GM12878 (cell line): ENCODE measurements around the gene USP10. TPM values are rescaled to one million over a fixed set of nuclear protein-coding genes. Genes with fewer than 3 reads are reported as not detected.

ENCODE experiments used
- CEBPB ChIP-seq, 2 experiments: fragments of 150-350 bp in 1 of 2; IDR thresholded peaks; 2 replicates each; pipeline ENCODE4 v1.6.1; 2012 to 2014; ENCODE audit warnings: low read depth in 2 of 2, low read length in 2 of 2, borderline replicate concordance in 1 of 2, inconsistent platforms in 1 of 2
- CREM ChIP-seq: IDR thresholded peaks from 2 replicates; pipeline ENCODE4 v1.6.1; 2014; ENCODE audit warnings: antibody characterized with exemption, low read depth
- EGR1 ChIP-seq, 2 experiments: IDR thresholded peaks; 1 replicate in 1 of 2; 2 replicates in 1 of 2; pipeline ENCODE4 v1.6.1; 2011 to 2012; ENCODE audit warnings: low read depth in 2 of 2, low read length in 2 of 2, borderline replicate concordance in 1 of 2, mild to moderate bottlenecking in 1 of 2, moderate library complexity in 1 of 2
- HDAC6 ChIP-seq: fragments of 200-600 bp; sonication (generic); IDR thresholded peaks from one replicate; pipeline ENCODE4 v1.8.0; 2017; ENCODE audit warnings: antibody characterized with exemption; ENCODE audit not compliant: unreplicated experiment
- MTA3 ChIP-seq: IDR thresholded peaks from 2 replicates; pipeline ENCODE4 v1.6.1; 2012; ENCODE audit warnings: low read length, inconsistent platforms, borderline replicate concordance
- NBN ChIP-seq: fragments of 450-650 bp; IDR thresholded peaks from 2 replicates; pipeline ENCODE4 v1.6.1; 2016
- SIN3A ChIP-seq: IDR thresholded peaks from 2 replicates; pipeline ENCODE4 v1.6.1; 2012; ENCODE audit warnings: low read depth, low read length, improper control_type of control experiment
- polyA plus RNA-seq, 11 experiments: library from polyadenylated mRNA; depleted of rRNA in 4 of 11; unstranded in 6 of 11; stranded (reverse) in 5 of 11; fragments of >200 nt; fragmentation: Nextera tagmentation in 4 of 11; fragmentation: Illumina TruSeq in 1 of 11; extraction: Ambion mirVana in 4 of 11; extraction: Trizol in 1 of 11; gene quantifications; 1 replicate in 1 of 11; 2 replicates in 10 of 11; pipeline versions ENCODE4 v1.2.1 to v1.2.3, GENCODE V29; 2011 to 2016; ENCODE audit warnings: inconsistent platforms in 2 of 11, missing spikeins in 2 of 11, low read depth in 1 of 11
- total RNA-seq, 4 experiments: library from RNA; depleted of rRNA in 3 of 4; stranded (reverse); fragments of >200 nt in 3 of 4; fragmentation: Illumina TruSeq in 1 of 4; extraction: Trizol in 1 of 4; gene quantifications; 2 replicates each; pipeline versions ENCODE4 v1.2.1 to v1.2.3, GENCODE V29; 2013 to 2021
- TF ChIP-seq, protein P1 (sequence below): IDR thresholded peaks from 2 replicates; pipeline ENCODE4 v1.6.1; 2012; ENCODE audit warnings: improper control_type of control experiment, low read depth, low read length; ENCODE audit not compliant: insufficient replicate concordance
- TF ChIP-seq, protein P2 (sequence below): fragments of 450-650 bp; IDR thresholded peaks from 2 replicates; pipeline ENCODE4 v1.6.1; 2017; ENCODE audit warnings: mild to moderate bottlenecking, low read depth, inconsistent platforms; ENCODE audit not compliant: poor library complexity, severe bottlenecking

The USP10 gene
- total and polyA plus RNA-seq, 10 of the 15 experiments (the other 5 are each of a cell fraction or from before 2014, with no cell fraction given): 46.1 to 160 (median 105) TPM

DNA sequence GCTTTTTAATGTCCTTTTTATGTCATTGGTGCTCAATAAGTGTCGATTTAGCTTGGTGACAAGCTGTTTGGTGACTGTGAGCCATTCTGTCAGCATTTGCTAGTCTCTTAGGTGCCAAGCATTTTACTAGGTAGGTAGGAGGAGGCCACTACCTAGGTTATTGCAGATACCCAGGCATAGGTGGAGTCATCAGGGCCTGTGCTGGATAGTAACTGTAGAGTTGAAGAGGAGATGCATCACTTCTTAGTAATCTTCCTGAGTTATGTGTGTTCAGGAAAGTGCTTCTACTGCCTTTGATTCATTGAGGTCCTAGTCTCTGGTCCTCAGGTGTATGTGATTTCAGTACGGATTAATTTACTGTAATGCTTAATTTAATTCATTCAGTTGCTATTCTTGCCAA lies 17.7 kb downstream of the USP10 start (continued):
- TF ChIP-seq, protein P1, sequence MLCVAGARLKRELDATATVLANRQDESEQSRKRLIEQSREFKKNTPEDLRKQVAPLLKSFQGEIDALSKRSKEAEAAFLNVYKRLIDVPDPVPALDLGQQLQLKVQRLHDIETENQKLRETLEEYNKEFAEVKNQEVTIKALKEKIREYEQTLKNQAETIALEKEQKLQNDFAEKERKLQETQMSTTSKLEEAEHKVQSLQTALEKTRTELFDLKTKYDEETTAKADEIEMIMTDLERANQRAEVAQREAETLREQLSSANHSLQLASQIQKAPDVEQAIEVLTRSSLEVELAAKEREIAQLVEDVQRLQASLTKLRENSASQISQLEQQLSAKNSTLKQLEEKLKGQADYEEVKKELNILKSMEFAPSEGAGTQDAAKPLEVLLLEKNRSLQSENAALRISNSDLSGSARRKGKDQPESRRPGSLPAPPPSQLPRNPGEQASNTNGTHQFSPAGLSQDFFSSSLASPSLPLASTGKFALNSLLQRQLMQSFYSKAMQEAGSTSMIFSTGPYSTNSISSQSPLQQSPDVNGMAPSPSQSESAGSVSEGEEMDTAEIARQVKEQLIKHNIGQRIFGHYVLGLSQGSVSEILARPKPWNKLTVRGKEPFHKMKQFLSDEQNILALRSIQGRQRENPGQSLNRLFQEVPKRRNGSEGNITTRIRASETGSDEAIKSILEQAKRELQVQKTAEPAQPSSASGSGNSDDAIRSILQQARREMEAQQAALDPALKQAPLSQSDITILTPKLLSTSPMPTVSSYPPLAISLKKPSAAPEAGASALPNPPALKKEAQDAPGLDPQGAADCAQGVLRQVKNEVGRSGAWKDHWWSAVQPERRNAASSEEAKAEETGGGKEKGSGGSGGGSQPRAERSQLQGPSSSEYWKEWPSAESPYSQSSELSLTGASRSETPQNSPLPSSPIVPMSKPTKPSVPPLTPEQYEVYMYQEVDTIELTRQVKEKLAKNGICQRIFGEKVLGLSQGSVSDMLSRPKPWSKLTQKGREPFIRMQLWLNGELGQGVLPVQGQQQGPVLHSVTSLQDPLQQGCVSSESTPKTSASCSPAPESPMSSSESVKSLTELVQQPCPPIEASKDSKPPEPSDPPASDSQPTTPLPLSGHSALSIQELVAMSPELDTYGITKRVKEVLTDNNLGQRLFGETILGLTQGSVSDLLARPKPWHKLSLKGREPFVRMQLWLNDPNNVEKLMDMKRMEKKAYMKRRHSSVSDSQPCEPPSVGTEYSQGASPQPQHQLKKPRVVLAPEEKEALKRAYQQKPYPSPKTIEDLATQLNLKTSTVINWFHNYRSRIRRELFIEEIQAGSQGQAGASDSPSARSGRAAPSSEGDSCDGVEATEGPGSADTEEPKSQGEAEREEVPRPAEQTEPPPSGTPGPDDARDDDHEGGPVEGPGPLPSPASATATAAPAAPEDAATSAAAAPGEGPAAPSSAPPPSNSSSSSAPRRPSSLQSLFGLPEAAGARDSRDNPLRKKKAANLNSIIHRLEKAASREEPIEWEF: no peak
- TF ChIP-seq NBN (no peak), CEBPB (IDR thresholded peaks at IDR 0.05; ENCODE audit: borderline replicate concordance in 1 of 2, low read depth in 2 of 2, low read length in 2 of 2) (no peak), HDAC6 (no peak), CREM (no peak), EGR1 (IDR thresholded peaks at IDR 0.05; ENCODE audit: borderline replicate concordance in 1 of 2, low read depth in 2 of 2, low read length in 2 of 2) (no peak), SIN3A (no peak), MTA3 (no peak)
- TF ChIP-seq, protein P2, sequence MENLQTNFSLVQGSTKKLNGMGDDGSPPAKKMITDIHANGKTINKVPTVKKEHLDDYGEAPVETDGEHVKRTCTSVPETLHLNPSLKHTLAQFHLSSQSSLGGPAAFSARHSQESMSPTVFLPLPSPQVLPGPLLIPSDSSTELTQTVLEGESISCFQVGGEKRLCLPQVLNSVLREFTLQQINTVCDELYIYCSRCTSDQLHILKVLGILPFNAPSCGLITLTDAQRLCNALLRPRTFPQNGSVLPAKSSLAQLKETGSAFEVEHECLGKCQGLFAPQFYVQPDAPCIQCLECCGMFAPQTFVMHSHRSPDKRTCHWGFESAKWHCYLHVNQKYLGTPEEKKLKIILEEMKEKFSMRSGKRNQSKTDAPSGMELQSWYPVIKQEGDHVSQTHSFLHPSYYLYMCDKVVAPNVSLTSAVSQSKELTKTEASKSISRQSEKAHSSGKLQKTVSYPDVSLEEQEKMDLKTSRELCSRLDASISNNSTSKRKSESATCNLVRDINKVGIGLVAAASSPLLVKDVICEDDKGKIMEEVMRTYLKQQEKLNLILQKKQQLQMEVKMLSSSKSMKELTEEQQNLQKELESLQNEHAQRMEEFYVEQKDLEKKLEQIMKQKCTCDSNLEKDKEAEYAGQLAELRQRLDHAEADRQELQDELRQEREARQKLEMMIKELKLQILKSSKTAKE: no peak
